Thymus (tissue), 11 donors: ENCODE measurements around the gene NFATC3. TPM values are rescaled to one million over a fixed set of nuclear protein-coding genes. Genes with fewer than 3 reads are reported as not detected.

Source experiments
- DNase-seq, 9 donors: peaks; one replicate each; pipeline ENCODE4 v3.0.0-alpha.2; 2013; ENCODE audit warnings: low spot score in 9 of 9, low read depth in 6 of 9, missing footprints in 1 of 9
- H3K27ac ChIP-seq, 2 donors: one replicate each; pipeline ENCODE4 v1.5.1; 2013; ENCODE audit warnings: control low read depth in 1 of 2, low read depth in 1 of 2, low read length in 1 of 2, mild to moderate bottlenecking in 1 of 2, moderate library complexity in 1 of 2
- H3K27me3 ChIP-seq, 2 donors: one replicate each; pipeline ENCODE4 v1.5.1; 2013; ENCODE audit warnings: low read length in 1 of 2; ENCODE audit not compliant: control insufficient read depth in 2 of 2, insufficient read depth in 1 of 2
- H3K36me3 ChIP-seq, 2 donors: one replicate each; pipeline ENCODE4 v1.5.1; 2013; ENCODE audit warnings: low read length in 1 of 2, mild to moderate bottlenecking in 1 of 2, moderate library complexity in 1 of 2; ENCODE audit not compliant: control insufficient read depth in 2 of 2, insufficient read depth in 2 of 2
- H3K4me1 ChIP-seq, 2 donors: one replicate each; pipeline ENCODE4 v1.5.1; 2013; ENCODE audit warnings: low read length in 2 of 2; ENCODE audit not compliant: control insufficient read depth in 2 of 2, insufficient read depth in 2 of 2
- H3K4me3 ChIP-seq, 2 donors: one replicate each; pipeline ENCODE4 v1.5.1; 2013; ENCODE audit warnings: low read length in 2 of 2, control low read depth in 1 of 2, mild to moderate bottlenecking in 1 of 2
- H3K9me3 ChIP-seq, 2 donors: one replicate each; pipeline ENCODE4 v1.5.1; 2013; ENCODE audit warnings: low read length in 1 of 2, mild to moderate bottlenecking in 1 of 2; ENCODE audit not compliant: control insufficient read depth in 2 of 2, insufficient read depth in 1 of 2
- WGBS: extraction: QIAGEN DNeasy Blood & Tissue Kit; methylation state at CpG from one replicate; pipeline ENCODE4 v1.1.7; 2013; 5-methylcytosine and 5-hydroxymethylcytosine counted together
- polyA plus RNA-seq: library from polyadenylated mRNA; stranded (reverse); fragments of 200-250 nt; gene quantifications from one replicate; pipeline ENCODE4 v1.2.3, GENCODE V29; 2013
- total RNA-seq: library from RNA; stranded (reverse); fragments of 120-200 nt; gene quantifications from one replicate; pipeline ENCODE4 v1.2.4, GENCODE V29; 2013
- donor health status: healthy.

The NFATC3 gene
- total and polyA plus RNA-seq, 2 donors = 37.4 to 149 TPM

DNA sequence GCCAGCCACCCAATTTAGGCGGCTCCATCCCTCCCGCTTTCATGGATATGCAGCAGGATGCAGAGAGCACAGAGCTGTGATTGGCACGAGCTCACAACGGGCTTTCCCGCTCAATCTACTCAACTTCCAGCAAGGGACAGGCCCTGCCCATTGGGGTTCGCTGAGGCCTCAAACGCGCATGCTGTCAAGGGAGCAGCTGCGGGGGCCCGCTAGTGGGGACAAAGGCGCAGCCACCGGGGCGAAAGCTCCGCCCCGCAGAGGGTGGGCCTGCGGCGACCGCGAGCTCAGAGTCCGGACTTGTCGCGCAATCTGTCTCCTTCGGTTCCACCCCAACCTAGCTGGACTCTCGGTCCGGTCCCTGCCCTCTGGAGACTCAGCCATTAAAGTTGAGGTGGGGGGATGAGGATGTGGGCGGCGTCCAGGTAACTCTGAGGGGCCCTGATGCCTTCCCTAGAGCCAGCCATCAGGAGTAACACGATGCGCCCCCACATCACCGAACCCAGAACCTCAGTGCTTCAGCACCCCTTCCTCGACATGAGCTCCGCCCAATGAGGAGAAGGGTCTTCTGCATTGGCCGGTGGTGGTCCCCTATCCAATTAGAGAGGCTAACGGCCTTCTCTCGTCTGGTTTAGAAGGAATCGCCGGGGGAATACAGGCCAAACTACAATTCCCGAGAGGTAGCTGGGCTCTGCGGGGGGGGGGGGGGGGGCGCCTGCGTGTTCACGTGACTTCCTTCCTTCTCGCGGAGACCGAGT lies 489 bp upstream of the NFATC3 start:
- peaks cover 37 to 54% of the 10 kb centered on the region in 2 donors for H3K4me1 ChIP-seq
- H3K27ac ChIP-seq = peak overlapping the region; percentile 87 to 96
- H3K27me3 ChIP-seq = no peaks in the 10 kb centered on the region
- under 1% methylated on average over 45 of the region's 45 CpGs for WGBS
- peak overlapping the region; percentile 64 to 83 for H3K4me3 ChIP-seq
- H3K9me3 ChIP-seq = no peaks in the 10 kb centered on the region
- H3K36me3 ChIP-seq = no peaks in the 10 kb centered on the region
- peak in 7 of 9 donors; percentile 77 to 93 (median 82) for DNase-seq

DNA sequence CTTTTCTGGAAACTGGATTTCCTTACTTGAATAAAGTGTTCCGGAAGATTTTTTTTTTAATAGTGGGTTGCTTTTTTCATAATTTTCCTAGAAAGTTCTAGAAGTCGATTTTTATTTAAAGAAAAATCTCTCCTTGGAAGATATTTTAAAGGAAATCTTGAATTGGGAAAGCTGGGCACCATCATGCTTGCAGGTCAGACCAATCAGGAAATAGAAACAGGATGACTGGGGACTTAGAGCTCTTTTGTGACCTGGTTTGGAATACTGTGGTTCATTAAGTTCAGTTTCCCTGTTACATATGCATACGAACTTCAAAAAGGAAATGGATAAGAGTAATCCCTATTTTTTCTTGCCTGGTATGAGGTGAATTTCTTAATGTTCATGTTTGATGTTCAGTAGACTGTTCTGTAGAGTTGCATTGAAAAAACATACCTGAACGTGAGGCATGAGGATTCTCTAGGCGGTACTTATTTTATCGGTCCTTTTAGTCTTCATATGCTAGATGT lies 1.2 kb downstream of the NFATC3 start:
- Histone ChIP-seq H3K4me3 (peak overlapping the region; percentile 64 to 92), H3K4me1 (peaks cover 24 to 38% of the 10 kb centered on the region in 2 donors), H3K9me3 (no peaks in the 10 kb centered on the region), H3K27me3 (no peaks in the 10 kb centered on the region), H3K27ac (peak overlapping the region; percentile 98), H3K36me3 (no peaks in the 10 kb centered on the region)
- WGBS = under 1% methylated on average over 6 of the region's 6 CpGs
- DNase-seq = peak in 1 of 9 donors; percentile 69

DNA sequence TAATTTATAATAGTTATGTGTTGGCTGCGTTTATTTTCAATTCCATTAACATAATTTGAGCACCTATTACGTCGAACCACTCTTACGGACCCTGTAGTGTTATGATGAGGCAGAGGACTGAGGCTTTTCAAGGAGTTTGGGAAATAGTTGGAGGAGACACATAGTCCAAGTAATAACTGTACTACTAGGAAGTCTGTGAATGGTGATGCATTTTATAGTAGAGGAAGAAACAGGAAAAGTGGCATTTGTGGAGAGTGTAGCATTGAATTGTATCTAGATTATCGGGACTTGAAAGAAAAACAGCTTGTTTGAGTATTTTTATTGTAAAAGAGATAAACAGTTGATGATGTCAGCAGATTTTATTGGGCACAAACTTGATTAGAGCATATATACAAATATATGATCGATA lies 1.7 kb downstream of the NFATC3 start:
- H3K4me3 ChIP-seq = peak overlapping the region; percentile 64 to 92
- H3K9me3 ChIP-seq = no peaks in the 10 kb centered on the region
- H3K4me1 ChIP-seq = peaks cover 25 to 37% of the 10 kb centered on the region in 2 donors
- no peaks in the 10 kb centered on the region for H3K36me3 ChIP-seq
- DNase-seq = peak in 1 of 9 donors; percentile 60
- 5% methylated on average over 6 of the region's 6 CpGs for whole genome bisulfite sequencing
- H3K27ac ChIP-seq = peak overlapping the region in 1 of 2 donors; percentile 98
- H3K27me3 ChIP-seq = no peaks in the 10 kb centered on the region

DNA sequence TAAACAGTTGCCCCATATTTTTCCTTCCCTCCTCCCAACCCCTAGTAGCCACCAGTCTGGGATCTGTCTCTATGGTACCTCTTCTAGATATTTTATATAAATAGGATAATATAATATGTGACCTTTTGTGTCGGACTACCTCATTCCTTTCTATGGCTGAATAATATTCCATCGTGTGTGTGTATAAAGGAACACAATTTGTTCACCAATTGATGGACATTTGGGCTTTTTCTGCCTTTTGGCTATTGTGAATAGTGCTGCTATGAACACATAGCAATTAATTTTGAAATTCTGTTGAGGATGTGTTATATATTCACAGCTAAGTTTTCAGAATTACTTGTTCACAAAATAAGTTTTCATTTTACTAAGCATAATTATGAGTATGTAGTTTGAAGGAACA lies 2.5 kb downstream of the NFATC3 start:
- DNase-seq = no peak
- Histone ChIP-seq H3K4me1 (peaks cover 22 to 37% of the 10 kb centered on the region in 2 donors), H3K9me3 (no peaks in the 10 kb centered on the region), H3K27me3 (no peaks in the 10 kb centered on the region), H3K27ac (peak overlapping the region in 1 of 2 donors; percentile 98), H3K4me3 (peak overlapping the region; percentile 63 to 92), H3K36me3 (no peaks in the 10 kb centered on the region)
- 70% methylated on average over 2 of the region's 2 CpGs for WGBS

DNA sequence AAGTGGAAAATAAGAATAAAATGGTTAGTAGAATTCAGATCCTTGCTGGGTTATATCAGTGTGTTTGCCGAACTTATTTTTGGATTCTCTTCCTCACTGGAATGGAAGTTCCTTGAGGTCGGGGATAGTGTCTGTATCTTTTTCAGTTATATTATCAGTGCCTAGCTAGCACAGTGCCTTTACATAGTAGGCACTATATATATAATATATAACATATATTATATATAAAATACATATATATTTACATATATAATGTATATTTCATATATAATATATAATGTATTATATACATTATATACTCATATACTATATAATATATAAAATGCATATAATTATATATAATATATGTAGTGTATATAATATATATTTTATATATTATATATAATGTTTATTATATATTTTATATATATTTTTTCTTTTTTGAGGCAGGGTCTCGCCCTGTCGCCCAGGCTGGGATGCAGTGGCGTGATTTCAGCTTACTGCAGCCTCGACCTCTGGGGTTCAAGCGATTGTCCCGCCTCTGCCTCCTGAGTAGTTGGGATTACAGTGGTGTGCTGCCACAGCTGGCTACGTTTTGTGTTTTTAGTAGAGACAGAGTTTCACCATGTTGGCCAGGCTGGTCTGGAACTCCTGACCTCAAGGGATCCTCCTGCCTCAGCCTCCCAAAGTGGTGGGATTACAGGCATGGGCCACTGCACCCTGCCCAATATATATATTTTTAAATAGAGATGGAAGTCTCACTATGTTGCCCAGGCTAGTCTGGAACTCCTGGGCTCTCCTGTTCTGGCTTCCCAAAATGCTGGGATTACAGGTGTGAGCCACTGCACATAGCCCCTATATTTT lies 3.2 kb downstream of the NFATC3 start:
- no peaks in the 10 kb centered on the region for H3K27me3 ChIP-seq
- H3K4me3 ChIP-seq = peak overlapping the region; percentile 63 to 92
- WGBS = 79% methylated on average over 9 of the region's 9 CpGs
- H3K4me1 ChIP-seq = peaks cover 15 to 32% of the 10 kb centered on the region in 2 donors
- no peaks in the 10 kb centered on the region for H3K9me3 ChIP-seq
- H3K27ac ChIP-seq = peak overlapping the region; percentile 61 to 98
- H3K36me3 ChIP-seq = no peaks in the 10 kb centered on the region
- DNase-seq = peak in 1 of 9 donors; percentile 38

DNA sequence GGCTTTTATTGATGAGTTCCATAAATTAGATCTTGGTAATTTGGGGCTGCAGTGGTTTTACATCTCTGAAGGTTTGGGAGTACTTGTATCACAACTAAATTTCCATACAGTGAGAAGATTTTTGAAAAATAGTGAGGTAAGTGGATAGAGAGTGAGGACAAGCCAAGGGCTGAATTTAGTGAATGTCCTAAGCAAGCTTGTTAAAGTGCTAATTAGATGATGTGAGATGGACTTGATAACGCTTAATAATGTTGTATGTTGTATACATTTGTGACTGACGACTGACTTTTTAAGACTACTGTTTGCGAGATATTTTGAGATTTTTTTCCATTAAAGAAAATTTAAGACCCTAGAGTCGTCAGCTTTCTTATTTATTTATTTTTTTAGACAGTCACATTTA lies 3.9 kb downstream of the NFATC3 start:
- Histone ChIP-seq H3K27me3 (no peaks in the 10 kb centered on the region), H3K9me3 (no peaks in the 10 kb centered on the region), H3K27ac (peak overlapping the region in 1 of 2 donors; percentile 71), H3K4me3 (peak overlapping the region; percentile 42 to 50), H3K4me1 (peaks cover 8 to 31% of the 10 kb centered on the region in 2 donors), H3K36me3 (no peaks in the 10 kb centered on the region)
- 85% methylated on average over 4 of the region's 4 CpGs for WGBS
- no peak for DNase-seq

DNA sequence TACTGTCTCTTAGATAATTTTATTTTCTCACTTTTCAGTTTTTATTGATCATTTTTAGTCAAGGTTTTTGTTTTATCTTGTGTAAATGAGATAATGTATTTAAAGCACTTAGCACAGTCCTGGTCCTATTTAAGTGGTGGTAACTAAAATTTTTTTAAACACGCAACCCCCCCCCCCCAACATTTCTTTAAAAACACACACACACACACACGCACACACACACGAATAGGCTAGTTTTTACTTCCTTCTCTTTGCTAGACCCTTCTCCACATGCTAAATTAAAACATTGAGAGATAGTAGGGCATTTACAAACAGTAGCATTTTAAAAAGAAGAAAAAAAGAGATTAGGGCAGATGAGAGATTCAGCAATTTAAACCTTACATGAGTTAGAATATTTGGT lies 5.0 kb downstream of the NFATC3 start:
- no peaks in the 10 kb centered on the region for H3K27me3 ChIP-seq
- no peaks in the 10 kb centered on the region for H3K9me3 ChIP-seq
- WGBS = 26% methylated on average over 3 of the region's 3 CpGs
- peak in 2 of 9 donors; percentile 46 to 76 for DNase-seq
- H3K36me3 ChIP-seq = no peaks in the 10 kb centered on the region
- peak overlapping the region; percentile 28 to 42 for H3K4me3 ChIP-seq
- peaks cover 10 to 32% of the 10 kb centered on the region in 2 donors for H3K4me1 ChIP-seq
- peak overlapping the region in 1 of 2 donors; percentile 8 for H3K27ac ChIP-seq

DNA sequence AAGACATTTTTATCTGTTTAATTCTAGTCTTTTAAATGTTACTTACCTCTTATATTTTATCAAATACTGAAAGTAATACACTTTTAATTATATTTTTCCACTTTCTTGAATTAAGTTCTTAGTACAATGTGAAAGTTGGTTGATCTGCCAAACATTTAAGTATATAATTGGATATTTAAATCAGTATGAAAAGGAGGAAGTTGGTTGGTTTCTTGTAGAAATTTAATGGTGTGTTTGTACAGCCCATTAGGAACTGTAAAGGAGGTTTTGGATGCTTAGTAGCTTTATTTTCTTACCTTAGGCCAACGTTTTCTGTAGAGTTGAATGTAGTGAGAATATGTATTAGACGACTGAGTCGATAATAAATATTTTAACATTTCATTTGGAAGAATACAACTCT lies 5.4 kb downstream of the NFATC3 start:
- H3K4me3 ChIP-seq = peak overlapping the region; percentile 42 to 49
- peaks cover 3% of the 10 kb centered on the region in 2 donors for H3K36me3 ChIP-seq
- peak overlapping the region in 1 of 2 donors; percentile 58 for H3K27ac ChIP-seq
- 7% methylated on average over 3 of the region's 3 CpGs for WGBS
- H3K9me3 ChIP-seq = no peaks in the 10 kb centered on the region
- no peaks in the 10 kb centered on the region for H3K27me3 ChIP-seq
- DNase-seq = no peak
- H3K4me1 ChIP-seq = peaks cover 14 to 36% of the 10 kb centered on the region in 2 donors
